SK-N-SH treated with all-trans-retinoic acid at 6 μM for 48 hours (cell line): ENCODE measurements around the gene NUDT7.

Experiments used
- ATAC-seq: fragments of 200-7000 bp; cut with Tn5 transposase; 3 replicates; pipeline ENCODE4 v1.9.1; 2020; ENCODE audit warnings: mild to moderate bottlenecking, moderate library complexity
- ARNTL ChIP-seq: fragments of 450-650 bp; formaldehyde crosslinking; IDR thresholded peaks from 2 replicates; pipeline ENCODE4 v1.5.0; 2020; ENCODE audit warnings: low read depth, mild to moderate bottlenecking, moderate library complexity, borderline replicate concordance
- BACH2 ChIP-seq: fragments of 250-450 bp; sonication (Bioruptor Pico); IDR thresholded peaks from 2 replicates; pipeline ENCODE4 v1.9.0; 2021; ENCODE audit warnings: mild to moderate bottlenecking, borderline replicate concordance
- CREB5 ChIP-seq: fragments of 250-450 bp; sonication (Bioruptor Pico); IDR thresholded peaks from 2 replicates; pipeline ENCODE4 v1.5.1; 2020; ENCODE audit warnings: low read depth, mild to moderate bottlenecking, moderate library complexity
- CSDC2 ChIP-seq: fragments of 250-450 bp; sonication (Bioruptor Pico); IDR thresholded peaks from 2 replicates; pipeline ENCODE4 v1.5.0; 2020; ENCODE audit warnings: mild to moderate bottlenecking, moderate library complexity
- CSRNP3 ChIP-seq: fragments of 250-450 bp; sonication (Bioruptor Pico); IDR thresholded peaks from 2 replicates; pipeline ENCODE4 v1.5.1; 2021; ENCODE audit warnings: mild to moderate bottlenecking, moderate library complexity
- ESRRG ChIP-seq: fragments of 250-450 bp; sonication (Bioruptor Pico); IDR thresholded peaks from 2 replicates; pipeline ENCODE4 v1.6.1; 2021; ENCODE audit warnings: mild to moderate bottlenecking
- GLIS3 ChIP-seq: fragments of 250-450 bp; sonication (Bioruptor Pico); IDR thresholded peaks from 2 replicates; pipeline ENCODE4 v1.5.0; 2020; ENCODE audit warnings: mild to moderate bottlenecking, moderate library complexity
- ISL1 ChIP-seq: fragments of 250-450 bp; sonication (Bioruptor Pico); IDR thresholded peaks from 2 replicates; pipeline ENCODE4 v2.1.2; 2022; ENCODE audit warnings: mild to moderate bottlenecking, moderate library complexity
- OSR1 ChIP-seq: fragments of 250-450 bp; sonication (Bioruptor Pico); IDR thresholded peaks from 2 replicates; pipeline ENCODE4 v1.8.0; 2022; ENCODE audit warnings: moderate library complexity, mild to moderate bottlenecking, inconsistent platforms
- PATZ1 ChIP-seq: fragments of 250-450 bp; sonication (Bioruptor Pico); IDR thresholded peaks from 2 replicates; pipeline ENCODE4 v1.8.0; 2020; ENCODE audit warnings: mild to moderate bottlenecking, moderate library complexity, borderline replicate concordance
- POU6F1 ChIP-seq: fragments of 250-450 bp; sonication (Bioruptor Pico); IDR thresholded peaks from 2 replicates; pipeline ENCODE4 v1.8.0; 2021; ENCODE audit warnings: low read depth, mild to moderate bottlenecking, moderate library complexity, borderline replicate concordance
- PPARA ChIP-seq: fragments of 250-450 bp; sonication (Bioruptor Pico); IDR thresholded peaks from 2 replicates; pipeline ENCODE4 v1.5.0; 2020; ENCODE audit warnings: mild to moderate bottlenecking, borderline replicate concordance
- RARB ChIP-seq: fragments of 250-450 bp; sonication (Bioruptor Pico); IDR thresholded peaks from 2 replicates; pipeline ENCODE4 v1.8.0; 2021; ENCODE audit warnings: mild to moderate bottlenecking, moderate library complexity
- SNAI2 ChIP-seq: fragments of 250-450 bp; sonication (Bioruptor Pico); IDR thresholded peaks from 2 replicates; pipeline ENCODE4 v1.5.0; 2020; ENCODE audit warnings: mild to moderate bottlenecking, moderate library complexity
- TCF4 ChIP-seq: fragments of 250-450 bp; sonication (Bioruptor Pico); IDR thresholded peaks from 2 replicates; pipeline ENCODE4 v1.8.0; 2021; ENCODE audit warnings: mild to moderate bottlenecking, moderate library complexity, borderline replicate concordance
- TOX ChIP-seq: fragments of 250-450 bp; sonication (Bioruptor Pico); IDR thresholded peaks from 2 replicates; pipeline ENCODE4 v1.8.0; 2021; ENCODE audit warnings: mild to moderate bottlenecking, moderate library complexity, borderline replicate concordance
- TSHZ2 ChIP-seq: fragments of 250-450 bp; sonication (Bioruptor Pico); IDR thresholded peaks from 2 replicates; pipeline ENCODE4 v1.5.0; 2020; ENCODE audit warnings: mild to moderate bottlenecking, moderate library complexity
- ZC3H10 ChIP-seq: fragments of 250-450 bp; sonication (Bioruptor Pico); IDR thresholded peaks from 2 replicates; pipeline ENCODE4 v1.5.1; 2021; ENCODE audit warnings: mild to moderate bottlenecking, moderate library complexity
- ZFP3 ChIP-seq: fragments of 250-450 bp; sonication (Bioruptor Pico); IDR thresholded peaks from 2 replicates; pipeline ENCODE4 v1.5.0; 2020; ENCODE audit warnings: mild to moderate bottlenecking, moderate library complexity
- ZFP30 ChIP-seq: fragments of 450-650 bp; formaldehyde crosslinking; IDR thresholded peaks from 2 replicates; pipeline ENCODE4 v1.5.0; 2022; ENCODE audit warnings: mild to moderate bottlenecking, moderate library complexity
- ZNF565 ChIP-seq: fragments of 450-650 bp; formaldehyde crosslinking; conservative IDR thresholded peaks from 2 replicates; pipeline ENCODE4 v1.5.0; 2020; ENCODE audit warnings: low read depth, mild to moderate bottlenecking, moderate library complexity

NUDT7 gene

GRCh38 chr16:77692612-77693011 lies 29.7 kb upstream of the NUDT7 start (continued):
- TF ChIP-seq ESRRG (CRISPR knock-in tag) (no peak), ZFP3 (CRISPR knock-in tag) (no peak), BACH2 (CRISPR knock-in tag) (no peak), OSR1 (no peak)
- TF ChIP-seq, all 23 proteins: peak for 0

GRCh38 chr16:77696149-77696548 lies 26.2 kb upstream of the NUDT7 start:
- TF ChIP-seq PPARA (CRISPR knock-in tag) (no peak), ARNTL (no peak), TSHZ2 (CRISPR knock-in tag) (no peak), RARB (CRISPR knock-in tag) (no peak), ZC3H10 (no peak), TCF4 (no peak), ZFP30 (CRISPR knock-in tag) (no peak)
- ATAC-seq: no peak

- TF ChIP-seq ISL1 (CRISPR knock-in tag) (no peak), POU6F1 (CRISPR knock-in tag) (no peak), ZFP3 (CRISPR knock-in tag) (no peak), OSR1 (no peak), CSDC2 (CRISPR knock-in tag) (no peak), CREB5 (CRISPR knock-in tag) (no peak), RARB (CRISPR knock-in tag) (no peak), ZC3H10 (no peak), TCF4 (no peak), ARNTL (no peak), TOX (CRISPR knock-in tag) (no peak), GLIS3 (CRISPR knock-in tag) (no peak), SNAI2 (CRISPR knock-in tag) (no peak), PPARA (CRISPR knock-in tag) (no peak), ZFP30 (CRISPR knock-in tag) (no peak), ESRRG (CRISPR knock-in tag) (no peak), ZNF565 (CRISPR knock-in tag) (no peak), CSRNP3 (CRISPR knock-in tag) (no peak), PATZ1 (CRISPR knock-in tag) (no peak), TSHZ2 (CRISPR knock-in tag) (no peak)
- ATAC-seq: no peak
Measured at GRCh38 chr16:77700846-77701245, 21.5 kb upstream of the NUDT7 start.
